Measurements from ENCODE around the gene BICDL2.
A peak's percentile ranks its signal among the peaks of the same experiment; 100 is the strongest.

DNA sequence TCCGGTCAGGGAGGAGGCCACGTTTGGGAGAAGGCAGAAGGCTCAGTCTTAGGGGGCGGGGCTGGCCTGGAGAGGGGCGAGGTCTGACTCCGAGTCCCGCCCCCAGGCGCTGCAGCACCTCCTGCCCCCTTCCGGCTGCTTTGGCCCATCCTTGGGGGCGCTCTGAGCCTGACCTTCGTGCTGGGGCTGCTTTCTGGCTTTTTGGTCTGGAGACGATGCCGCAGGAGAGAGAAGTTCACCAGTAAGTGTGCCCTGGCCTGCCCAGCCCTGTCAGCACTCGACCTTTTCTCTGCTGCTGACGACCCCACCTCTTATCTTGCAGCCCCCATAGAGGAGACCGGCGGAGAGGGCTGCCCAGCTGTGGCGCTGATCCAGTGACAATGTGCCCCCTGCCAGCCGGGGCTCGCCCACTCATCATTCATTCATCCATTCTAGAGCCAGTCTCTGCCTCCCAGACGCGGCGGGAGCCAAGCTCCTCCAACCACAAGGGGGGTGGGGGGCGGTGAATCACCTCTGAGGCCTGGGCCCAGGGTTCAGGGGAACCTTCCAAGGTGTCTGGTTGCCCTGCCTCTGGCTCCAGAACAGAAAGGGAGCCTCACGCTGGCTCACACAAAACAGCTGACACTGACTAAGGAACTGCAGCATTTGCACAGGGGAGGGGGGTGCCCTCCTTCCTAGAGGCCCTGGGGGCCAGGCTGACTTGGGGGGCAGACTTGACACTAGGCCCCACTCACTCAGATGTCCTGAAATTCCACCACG, 15.1 kb downstream of the BICDL2 start:
- TF ChIP-seq, protein P1, sequence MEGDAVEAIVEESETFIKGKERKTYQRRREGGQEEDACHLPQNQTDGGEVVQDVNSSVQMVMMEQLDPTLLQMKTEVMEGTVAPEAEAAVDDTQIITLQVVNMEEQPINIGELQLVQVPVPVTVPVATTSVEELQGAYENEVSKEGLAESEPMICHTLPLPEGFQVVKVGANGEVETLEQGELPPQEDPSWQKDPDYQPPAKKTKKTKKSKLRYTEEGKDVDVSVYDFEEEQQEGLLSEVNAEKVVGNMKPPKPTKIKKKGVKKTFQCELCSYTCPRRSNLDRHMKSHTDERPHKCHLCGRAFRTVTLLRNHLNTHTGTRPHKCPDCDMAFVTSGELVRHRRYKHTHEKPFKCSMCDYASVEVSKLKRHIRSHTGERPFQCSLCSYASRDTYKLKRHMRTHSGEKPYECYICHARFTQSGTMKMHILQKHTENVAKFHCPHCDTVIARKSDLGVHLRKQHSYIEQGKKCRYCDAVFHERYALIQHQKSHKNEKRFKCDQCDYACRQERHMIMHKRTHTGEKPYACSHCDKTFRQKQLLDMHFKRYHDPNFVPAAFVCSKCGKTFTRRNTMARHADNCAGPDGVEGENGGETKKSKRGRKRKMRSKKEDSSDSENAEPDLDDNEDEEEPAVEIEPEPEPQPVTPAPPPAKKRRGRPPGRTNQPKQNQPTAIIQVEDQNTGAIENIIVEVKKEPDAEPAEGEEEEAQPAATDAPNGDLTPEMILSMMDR (IDR thresholded peaks at IDR 0.05), result peak in 3 of 4 experiments; percentile 29 to 59 (median 42)
- TF ChIP-seq POLR2A (IDR thresholded peaks at IDR 0.05) (no peak), EP300 (IDR thresholded peaks at IDR 0.05) (no peak), POLR2AphosphoS5 (IDR thresholded peaks at IDR 0.05) (peak; percentile 43)

Measured in gastroesophageal sphincter (tissue), 3 donors.